Measurements from ENCODE around the gene ASTN1. TPM values are rescaled to one million over a fixed set of nuclear protein-coding genes. Genes with fewer than 3 reads are reported as not detected.

The ASTN1 gene
- total RNA-seq, 2 experiments from 2014 or later = not detected

DNA sequence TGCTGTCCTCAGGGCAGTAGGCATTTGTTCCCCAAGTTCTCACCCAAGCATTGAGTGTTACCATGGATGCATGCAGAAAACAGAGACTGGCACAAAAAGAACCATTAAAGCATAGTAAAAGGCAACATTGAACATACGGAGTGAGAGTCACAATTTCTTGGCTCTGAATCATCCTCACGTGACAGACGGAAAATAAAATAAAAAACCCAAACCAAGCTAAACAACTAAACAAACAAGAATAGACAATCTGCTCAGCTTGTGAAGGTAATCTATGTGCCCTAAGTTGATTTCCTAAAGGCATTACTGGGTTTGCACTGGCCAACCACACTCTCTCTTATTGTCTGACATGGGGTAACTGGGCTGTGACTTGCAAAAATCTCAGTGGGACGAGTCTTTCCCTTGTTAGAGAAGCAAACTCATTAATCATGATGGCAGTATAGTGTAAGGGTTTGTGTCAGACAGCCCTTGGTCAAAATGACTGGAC, 306.0 kb downstream of the ASTN1 start:
- Histone ChIP-seq H3K36me3 (ENCODE audit: insufficient read depth, low read length) (no peaks in the 10 kb centered on the region), H3K79me2 (ENCODE audit: insufficient read depth, low read depth, low read length) (no peaks in the 10 kb centered on the region), H3K9me2 (ENCODE audit: insufficient read depth, low read length) (no peaks in the 10 kb centered on the region), H3K4me2 (ENCODE audit: low read length) (no peak overlapping the region), H3K27ac (ENCODE audit: low read depth, low read length, poor library complexity, severe bottlenecking) (no peak overlapping the region), H3K9me3 (ENCODE audit: low read length) (no peaks in the 10 kb centered on the region), H3K4me3 (ENCODE audit: low read depth, low read length, poor library complexity, severe bottlenecking) (no peak overlapping the region), H2AFZ (ENCODE audit: low read length) (no peak overlapping the region), H3K4me1 (ENCODE audit: insufficient read depth, low read length, poor library complexity, severe bottlenecking) (no peaks in the 10 kb centered on the region), H4K20me1 (ENCODE audit: insufficient read depth, low read length) (no peaks in the 10 kb centered on the region)
- no peak for TF ChIP-seq EZH2phosphoT487 (IDR thresholded peaks at IDR 0.05; ENCODE audit: borderline replicate concordance, low read depth, low read length)
- TF ChIP-seq, protein P1, sequence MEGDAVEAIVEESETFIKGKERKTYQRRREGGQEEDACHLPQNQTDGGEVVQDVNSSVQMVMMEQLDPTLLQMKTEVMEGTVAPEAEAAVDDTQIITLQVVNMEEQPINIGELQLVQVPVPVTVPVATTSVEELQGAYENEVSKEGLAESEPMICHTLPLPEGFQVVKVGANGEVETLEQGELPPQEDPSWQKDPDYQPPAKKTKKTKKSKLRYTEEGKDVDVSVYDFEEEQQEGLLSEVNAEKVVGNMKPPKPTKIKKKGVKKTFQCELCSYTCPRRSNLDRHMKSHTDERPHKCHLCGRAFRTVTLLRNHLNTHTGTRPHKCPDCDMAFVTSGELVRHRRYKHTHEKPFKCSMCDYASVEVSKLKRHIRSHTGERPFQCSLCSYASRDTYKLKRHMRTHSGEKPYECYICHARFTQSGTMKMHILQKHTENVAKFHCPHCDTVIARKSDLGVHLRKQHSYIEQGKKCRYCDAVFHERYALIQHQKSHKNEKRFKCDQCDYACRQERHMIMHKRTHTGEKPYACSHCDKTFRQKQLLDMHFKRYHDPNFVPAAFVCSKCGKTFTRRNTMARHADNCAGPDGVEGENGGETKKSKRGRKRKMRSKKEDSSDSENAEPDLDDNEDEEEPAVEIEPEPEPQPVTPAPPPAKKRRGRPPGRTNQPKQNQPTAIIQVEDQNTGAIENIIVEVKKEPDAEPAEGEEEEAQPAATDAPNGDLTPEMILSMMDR (conservative IDR thresholded peaks at IDR 0.05; ENCODE audit: low read length) = no peak
- intact Hi-C loops (cut with micrococcal nuclease; ENCODE audit: unreplicated experiment) = no loop called here
- ChIA-PET POLR2A (no interaction called here), CTCF (ENCODE audit: unreplicated experiment) (no interaction called here)
- DNase-seq (ENCODE audit: low spot score) = no peak
- BruUV-seq (replicated peaks) = no TSS peak

DNA sequence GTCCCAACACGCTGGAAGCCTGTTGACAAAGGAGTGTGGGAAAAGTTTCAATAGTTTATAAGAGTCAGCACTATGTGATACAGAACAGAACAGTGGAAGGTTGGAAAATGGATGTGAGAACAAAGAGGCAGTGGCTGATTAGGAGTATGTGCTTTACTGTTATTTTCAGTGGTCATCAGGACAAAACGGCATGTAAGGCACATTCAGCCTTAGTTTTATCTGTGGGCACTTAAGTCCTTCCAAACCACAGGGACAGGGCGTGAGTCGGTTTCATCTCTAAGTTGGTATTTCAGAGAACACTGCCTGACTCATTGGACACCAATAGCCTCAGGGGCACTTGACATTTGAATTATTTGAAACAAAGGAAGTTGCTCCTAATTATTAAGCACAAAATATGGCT, 306.9 kb downstream of the ASTN1 start:
- H3K4me3 ChIP-seq (ENCODE audit: low read depth, low read length, poor library complexity, severe bottlenecking) = no peak overlapping the region
- POLR2A ChIA-PET = no interaction called here
- CTCF ChIA-PET (ENCODE audit: unreplicated experiment) = no interaction called here
- intact Hi-C loops (cut with micrococcal nuclease; ENCODE audit: unreplicated experiment) = no loop called here
- no peak for TF ChIP-seq EZH2phosphoT487 (IDR thresholded peaks at IDR 0.05; ENCODE audit: borderline replicate concordance, low read depth, low read length)
- TF ChIP-seq, protein P1 (conservative IDR thresholded peaks at IDR 0.05; ENCODE audit: low read length) = no peak
- no TSS peak for BruUV-seq (replicated peaks)
- H3K4me1 ChIP-seq (ENCODE audit: insufficient read depth, low read length, poor library complexity, severe bottlenecking) = no peaks in the 10 kb centered on the region
- no peaks in the 10 kb centered on the region for H3K36me3 ChIP-seq (ENCODE audit: insufficient read depth, low read length)
- H2AFZ ChIP-seq (ENCODE audit: low read length) = no peak overlapping the region
- no peaks in the 10 kb centered on the region for H3K79me2 ChIP-seq (ENCODE audit: insufficient read depth, low read depth, low read length)
- no peaks in the 10 kb centered on the region for H3K9me2 ChIP-seq (ENCODE audit: insufficient read depth, low read length)
- DNase-seq (ENCODE audit: low spot score) = no peak
- no peak overlapping the region for H3K27ac ChIP-seq (ENCODE audit: low read depth, low read length, poor library complexity, severe bottlenecking)
- H3K9me3 ChIP-seq (ENCODE audit: low read length) = no peaks in the 10 kb centered on the region
- no peaks in the 10 kb centered on the region for H4K20me1 ChIP-seq (ENCODE audit: insufficient read depth, low read length)
- no peak overlapping the region for H3K4me2 ChIP-seq (ENCODE audit: low read length)

DNA sequence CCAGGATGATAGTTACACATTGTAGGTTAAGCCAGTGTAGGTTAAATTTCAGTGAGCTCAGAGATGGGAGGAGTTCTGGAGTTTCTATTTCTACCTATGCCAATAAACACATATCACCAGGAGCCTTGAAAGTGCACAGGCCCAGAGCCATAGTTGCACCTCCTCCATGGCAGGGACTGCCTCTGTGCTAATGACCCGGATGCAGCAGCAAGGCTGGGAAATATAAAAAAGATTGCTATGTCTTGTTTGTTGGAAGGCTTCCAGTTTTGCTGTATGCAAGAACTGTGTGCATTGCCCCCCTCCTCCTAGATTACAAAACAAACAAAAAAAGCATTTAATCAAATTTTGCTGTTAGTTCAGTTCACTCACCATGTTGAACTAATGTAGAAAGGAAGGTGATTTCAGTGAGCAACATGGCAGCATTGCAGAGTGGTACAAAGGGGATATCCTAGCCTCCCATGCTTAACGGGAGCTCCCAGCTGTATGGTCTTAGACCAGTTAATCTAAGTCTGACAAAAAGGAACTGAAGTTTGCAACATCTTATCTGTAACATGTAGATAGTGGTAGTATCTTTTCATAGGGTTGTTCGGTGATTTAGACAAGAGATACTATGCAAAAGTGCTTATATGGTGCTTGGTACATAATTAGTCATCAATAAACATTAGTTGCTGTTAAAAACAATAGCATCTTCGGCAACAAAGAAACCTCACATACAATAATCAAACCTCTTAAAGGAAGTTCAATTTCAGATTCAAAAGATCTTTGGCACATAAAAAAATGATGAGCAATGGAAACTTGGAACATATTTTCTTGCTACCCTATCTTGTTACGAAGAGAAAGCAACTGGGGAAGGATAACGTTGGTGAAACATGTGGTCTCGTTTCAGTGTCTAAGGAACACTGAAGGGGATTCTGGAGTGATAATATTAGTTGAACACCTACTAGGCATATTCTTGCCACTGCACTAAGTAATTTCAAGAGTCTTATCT, 309.5 kb downstream of the ASTN1 start:
- Histone ChIP-seq H3K27ac (ENCODE audit: low read depth, low read length, poor library complexity, severe bottlenecking) (no peak overlapping the region), H4K20me1 (ENCODE audit: insufficient read depth, low read length) (no peaks in the 10 kb centered on the region), H2AFZ (ENCODE audit: low read length) (no peak overlapping the region), H3K79me2 (ENCODE audit: insufficient read depth, low read depth, low read length) (no peaks in the 10 kb centered on the region), H3K9me3 (ENCODE audit: low read length) (no peaks in the 10 kb centered on the region), H3K36me3 (ENCODE audit: insufficient read depth, low read length) (no peaks in the 10 kb centered on the region), H3K4me1 (ENCODE audit: insufficient read depth, low read length, poor library complexity, severe bottlenecking) (no peaks in the 10 kb centered on the region), H3K9me2 (ENCODE audit: insufficient read depth, low read length) (no peaks in the 10 kb centered on the region), H3K4me3 (ENCODE audit: low read depth, low read length, poor library complexity, severe bottlenecking) (no peak overlapping the region), H3K4me2 (ENCODE audit: low read length) (no peak overlapping the region)
- TF ChIP-seq, protein P1 (conservative IDR thresholded peaks at IDR 0.05; ENCODE audit: low read length) = no peak
- TF ChIP-seq EZH2phosphoT487 (IDR thresholded peaks at IDR 0.05; ENCODE audit: borderline replicate concordance, low read depth, low read length) = no peak
- ChIA-PET POLR2A (no interaction called here), CTCF (ENCODE audit: unreplicated experiment) (no interaction called here)
- intact Hi-C loops (cut with micrococcal nuclease; ENCODE audit: unreplicated experiment) = no loop called here
- DNase-seq (ENCODE audit: low spot score) = no peak
- no TSS peak for BruUV-seq (replicated peaks)

Data from OCI-LY7 (cell line).